DLD1 (cell line): ENCODE data around the gene ASMT.
"Not testable (repeated sequence)": the region's sequence is repeated elsewhere in the genome, so short reads cannot be mapped to it uniquely, and the experiment has no call there.

Experiments used
- in situ Hi-C: cut with HindIII; loops from 2 replicates; pipeline ENCODE4 v1.10.0; 2017; ENCODE audit warnings: low sequenced_read_pairs

ASMT gene

GRCh38 chrX:1597345-1598020 is 17.4 kb upstream of the ASMT start:
- in situ Hi-C loops: no loop called here

- in situ Hi-C loops: no loop called here
These were observed 16.6 kb upstream of the ASMT start for GRCh38 chrX:1598021-1598875.

- in situ Hi-C loops: no loop called here
These were observed 15.7 kb upstream of the ASMT start for GRCh38 chrX:1598876-1599790.

GRCh38 chrX:1599791-1600405 is 15.0 kb upstream of the ASMT start:
- in situ Hi-C loops: no loop called here

GRCh38 chrX:1600406-1601050 is 14.3 kb upstream of the ASMT start:
- in situ Hi-C loops: no loop called here

- in situ Hi-C loops: no loop called here
These were observed 13.7 kb upstream of the ASMT start for GRCh38 chrX:1601051-1601767.

GRCh38 chrX:1601768-1602085 is 13.1 kb upstream of the ASMT start:
- in situ Hi-C loops: no loop called here

GRCh38 chrX:1602299-1602698 is 12.6 kb upstream of the ASMT start:
- in situ Hi-C loops: no loop called here

GRCh38 chrX:1606496-1606895 is 8.4 kb upstream of the ASMT start:
- in situ Hi-C loops: no loop called here

GRCh38 chrX:1609311-1609710 is 5.5 kb upstream of the ASMT start:
- in situ Hi-C loops: no loop called here

GRCh38 chrX:1609762-1610161 is 5.1 kb upstream of the ASMT start:
- in situ Hi-C loops: no loop called here

- in situ Hi-C loops: no loop called here
These were observed 4.7 kb upstream of the ASMT start for GRCh38 chrX:1610166-1610565.

- in situ Hi-C loops: no loop called here
These were observed 4.1 kb upstream of the ASMT start for GRCh38 chrX:1610736-1611135.

- in situ Hi-C loops: no loop called here
These were observed 2.1 kb upstream of the ASMT start for GRCh38 chrX:1612641-1613286.

- in situ Hi-C loops: no loop called here
These were observed 3.8 kb downstream of the ASMT start for GRCh38 chrX:1618689-1619088.

GRCh38 chrX:1623691-1624090 is 8.8 kb downstream of the ASMT start:
- in situ Hi-C loops: no loop called here

GRCh38 chrX:1624158-1624860 is 9.4 kb downstream of the ASMT start:
- in situ Hi-C loops: not testable (repeated sequence)

- in situ Hi-C loops: not testable (repeated sequence)
These were observed 10.0 kb downstream of the ASMT start for GRCh38 chrX:1624861-1625215.

- in situ Hi-C loops: no loop called here
These were observed 14.4 kb downstream of the ASMT start for GRCh38 chrX:1629244-1629643.
